Urothelium cell line (cell line): Measurements from ENCODE around the gene GABBR2.

Experiments used
- DNase-seq: peaks from one replicate; pipeline ENCODE4 v3.0.0; 2011; ENCODE audit warnings: low spot score, mixed read lengths
- FAIRE-seq: peaks from 2 replicates; lab custom pipeline; 2011; peaks lifted over from hg19 to GRCh38; lab: Jason Lieb, UNC

Gene GABBR2

GRCh38 chr9:98455256-98456155 lies 253.2 kb downstream of the GABBR2 start:
- peak; percentile 23 for DNase-seq
- no peak for FAIRE-seq

- DNase-seq (no peak), FAIRE-seq (no peak)
Observed at GRCh38 chr9:98453589-98454311, 255.0 kb downstream of the GABBR2 start.

GRCh38 chr9:98451576-98451975 lies 257.2 kb downstream of the GABBR2 start:
- FAIRE-seq, result no peak
- DNase-seq, result no peak

DNA sequence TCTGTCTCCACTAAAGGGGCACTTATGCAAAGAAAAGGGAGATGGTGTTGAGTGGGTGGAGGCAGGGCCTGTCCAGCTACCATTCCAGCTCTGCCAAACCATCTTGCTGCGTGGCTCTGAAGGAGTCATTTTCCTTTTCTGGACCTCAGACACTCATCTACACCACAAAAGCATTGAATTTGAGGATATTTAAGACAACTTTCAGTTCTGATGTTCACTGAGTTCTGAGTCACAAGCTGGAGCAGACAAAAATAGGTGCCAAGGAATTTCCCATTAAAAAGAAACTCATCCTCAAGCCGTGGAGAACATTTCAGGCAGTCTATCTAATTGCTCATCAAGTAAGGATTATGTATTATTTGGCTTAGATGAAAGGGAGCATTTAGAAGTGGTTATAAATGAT lies 258.2 kb downstream of the GABBR2 start:
- DNase-seq, result no peak
- FAIRE-seq, result no peak

- no peak for FAIRE-seq
- no peak for DNase-seq
Observed at GRCh38 chr9:98449871-98450270, 258.9 kb downstream of the GABBR2 start.

- DNase-seq, result no peak
- no peak for FAIRE-seq
Observed at GRCh38 chr9:98445576-98445975, 263.2 kb downstream of the GABBR2 start.

DNA sequence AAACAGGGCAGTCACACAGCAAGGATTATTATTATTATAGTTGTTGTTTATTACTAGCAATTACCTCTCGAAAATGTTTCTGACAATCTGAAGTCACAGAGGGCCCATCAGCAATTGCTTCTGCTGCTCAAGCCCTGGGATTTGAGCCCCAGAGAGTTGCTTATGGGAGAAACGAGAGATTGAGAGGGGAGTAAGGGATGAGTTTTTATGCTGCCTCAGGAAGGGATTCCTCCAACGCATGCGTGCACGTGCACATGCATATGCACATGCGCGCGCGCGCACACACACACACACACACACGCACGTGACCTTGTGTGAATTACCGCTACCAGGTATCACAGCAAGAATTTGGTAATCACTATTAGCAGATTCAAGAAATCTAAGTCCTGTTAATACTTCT lies 264.1 kb downstream of the GABBR2 start:
- DNase-seq, result no peak
- no peak for FAIRE-seq

DNA sequence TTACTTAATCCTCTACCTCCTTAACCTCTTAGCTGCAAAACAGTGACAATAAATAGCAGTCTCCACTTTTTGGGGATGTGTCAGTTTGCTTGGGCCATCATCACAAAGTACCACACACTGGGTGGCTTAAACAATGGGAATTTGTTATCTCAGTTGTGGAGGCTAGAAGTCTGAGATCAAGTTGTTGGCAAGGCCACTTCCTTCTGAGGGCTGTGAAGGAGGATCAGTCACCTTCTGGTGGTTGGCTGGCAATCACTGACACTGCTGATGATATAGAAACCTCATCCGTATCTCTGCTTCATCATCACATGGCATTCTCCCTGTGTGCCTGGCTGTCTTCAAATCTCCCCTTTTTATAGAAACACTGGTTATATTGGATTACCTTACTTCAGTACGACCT lies 266.2 kb downstream of the GABBR2 start:
- no peak for FAIRE-seq
- no peak for DNase-seq

DNA sequence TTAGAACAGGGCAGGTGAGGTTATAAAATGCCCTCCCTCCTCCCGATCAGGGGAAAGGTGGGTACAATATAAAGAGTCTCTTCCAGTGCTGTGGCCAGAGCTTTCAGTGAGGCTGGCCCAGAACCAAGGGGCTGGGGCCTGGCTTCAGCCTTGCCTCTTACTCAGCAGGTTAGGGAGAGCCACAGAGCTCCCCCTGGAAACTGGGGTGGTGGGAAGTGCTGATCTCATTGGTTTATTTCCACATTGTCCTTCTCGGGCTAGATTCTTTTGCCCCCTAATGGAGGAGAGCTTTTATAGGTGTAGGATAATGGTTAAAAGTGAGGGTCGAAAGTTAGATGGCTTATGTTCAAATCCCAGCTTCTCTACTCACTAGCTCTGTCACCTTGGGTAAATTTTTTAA lies 266.6 kb downstream of the GABBR2 start:
- DNase-seq, result no peak
- no peak for FAIRE-seq

DNA sequence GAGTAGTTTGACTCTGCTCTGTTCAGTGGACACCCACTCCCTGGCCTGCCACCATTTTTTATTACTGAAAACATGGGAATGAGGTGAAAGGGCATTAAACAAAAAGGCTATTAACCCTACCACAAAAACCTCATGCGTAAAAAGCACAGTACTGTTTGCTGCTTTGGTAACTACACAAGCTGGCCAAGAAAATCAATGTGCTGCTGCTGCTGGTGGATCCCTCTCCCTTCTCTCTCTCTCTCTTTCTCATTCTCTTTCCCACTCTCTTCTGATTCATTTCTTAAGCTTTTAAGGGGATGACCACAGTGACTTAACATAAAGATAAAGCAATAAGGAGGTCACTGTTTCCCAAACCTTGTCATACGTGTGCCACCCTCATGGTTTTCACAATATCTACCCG lies 270.1 kb downstream of the GABBR2 start:
- no peak for DNase-seq
- FAIRE-seq, result no peak

- FAIRE-seq, result peak; percentile 81
- no peak for DNase-seq
Observed at GRCh38 chr9:98437458-98438034, 271.2 kb downstream of the GABBR2 start.

GRCh38 chr9:98432960-98433359 lies 275.8 kb downstream of the GABBR2 start:
- no peak for DNase-seq
- no peak for FAIRE-seq

GRCh38 chr9:98432134-98432533 lies 276.6 kb downstream of the GABBR2 start:
- no peak for FAIRE-seq

DNA sequence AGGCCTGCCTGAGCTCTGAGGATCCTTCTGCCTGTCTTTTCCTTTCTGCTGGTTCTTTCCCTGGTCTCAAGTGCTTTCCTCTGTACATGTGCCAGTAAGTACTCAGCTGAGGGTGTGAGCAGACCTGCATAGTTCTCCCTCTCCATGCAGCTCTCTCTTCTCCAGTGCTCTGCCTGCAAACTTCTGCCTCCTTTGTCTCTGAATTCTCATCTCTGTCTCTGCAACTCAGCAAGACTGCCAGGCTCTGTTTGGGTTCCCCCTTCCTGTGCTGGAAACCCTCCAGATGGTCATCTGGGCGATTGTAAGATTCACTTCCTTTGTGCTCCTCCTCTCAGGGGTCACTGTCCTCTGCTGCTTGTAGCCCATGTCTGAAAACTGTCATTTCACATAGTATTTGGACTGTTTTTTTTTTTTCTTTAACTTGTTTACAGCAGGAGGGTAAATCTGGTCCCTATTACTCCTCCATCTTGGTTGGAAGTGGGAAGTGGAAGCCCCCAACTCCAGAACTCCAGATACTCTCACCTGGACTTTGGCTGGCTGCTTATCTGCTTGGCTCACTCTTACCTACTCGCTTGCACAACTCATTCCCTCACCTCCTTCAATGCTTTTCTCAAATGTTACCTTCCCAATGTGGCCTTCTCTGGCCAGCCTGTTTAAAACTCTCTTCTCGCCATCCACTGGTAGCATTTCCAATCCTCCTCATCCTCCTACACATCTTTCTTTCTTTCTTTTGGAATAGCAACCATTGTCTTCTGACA lies 278.0 kb downstream of the GABBR2 start:
- FAIRE-seq, result no peak

More at GRCh38 chr9:98432134-98432533, 276.6 kb downstream of the GABBR2 start:
- DNase-seq, result no peak

DNA sequence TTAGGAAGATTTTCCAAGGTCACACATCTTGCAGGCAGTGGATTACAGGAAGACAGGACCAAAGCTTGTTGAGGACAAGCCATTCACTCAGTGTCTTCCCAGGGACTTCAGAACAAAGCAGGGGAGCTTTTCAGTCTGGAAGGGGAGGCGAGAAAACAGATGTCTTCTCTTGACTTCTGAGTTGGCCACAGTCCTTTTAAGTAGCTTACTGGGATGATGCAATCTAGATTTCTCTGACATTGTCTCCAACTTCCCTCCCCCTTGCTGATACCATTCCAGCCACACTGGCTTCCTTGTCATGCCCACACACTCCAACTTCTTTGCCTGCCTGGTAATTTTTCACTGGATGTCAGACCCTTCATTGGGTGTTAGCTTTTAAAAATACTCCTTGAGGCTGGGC lies 279.1 kb downstream of the GABBR2 start:
- FAIRE-seq, result no peak
- no peak for DNase-seq

More for the DNA sequence above, 278.0 kb downstream of the GABBR2 start:
- no peak for DNase-seq

GRCh38 chr9:98428454-98428853 lies 280.3 kb downstream of the GABBR2 start:
- FAIRE-seq (no peak), DNase-seq (no peak)

GRCh38 chr9:98427491-98427890 lies 281.2 kb downstream of the GABBR2 start:
- FAIRE-seq, result no peak
- no peak for DNase-seq

DNA sequence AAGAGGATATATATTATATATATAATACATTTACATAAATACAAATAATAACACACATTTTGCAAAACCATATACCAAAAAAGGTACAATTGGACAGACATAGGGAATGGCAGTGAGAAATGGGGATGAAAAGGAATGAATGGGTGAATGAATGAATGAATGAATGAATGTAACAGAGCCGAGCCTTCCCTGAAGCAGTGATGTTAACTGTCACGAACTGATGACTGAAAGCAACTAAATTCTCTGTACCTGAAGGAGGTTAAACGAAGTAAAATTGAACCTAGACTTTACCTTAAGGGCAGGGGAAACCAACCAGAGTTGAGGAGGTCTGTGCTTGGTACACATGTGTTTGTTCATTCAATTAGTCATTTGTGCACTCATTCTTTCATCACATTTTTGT lies 283.7 kb downstream of the GABBR2 start:
- FAIRE-seq, result no peak
- no peak for DNase-seq

DNA sequence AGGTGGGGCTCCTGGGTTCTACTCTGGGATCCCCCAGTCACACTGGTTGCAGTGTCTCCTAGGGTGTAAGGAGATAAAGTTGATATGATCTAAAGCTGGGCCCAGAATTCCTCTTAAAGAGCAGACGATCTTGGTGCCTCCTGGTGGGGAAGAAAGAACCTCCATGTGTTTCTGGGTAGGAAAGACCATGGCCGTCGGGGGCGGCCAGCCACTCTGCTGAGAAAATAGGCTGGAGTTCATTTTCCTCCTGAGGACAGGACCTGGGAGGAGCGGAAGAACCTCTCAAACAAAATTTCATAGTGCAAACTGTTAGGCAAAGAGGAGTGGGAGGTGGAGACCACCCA lies 289.5 kb downstream of the GABBR2 start:
- FAIRE-seq (no peak), DNase-seq (no peak)

GRCh38 chr9:98418578-98419259 lies 290.0 kb downstream of the GABBR2 start:
- no peak for FAIRE-seq
- DNase-seq, result no peak
